Hepatocyte (in vitro differentiated cells): ENCODE data around the gene LDLRAD2.

Experiments used
- EZH2 ChIP-seq: fragments of 200-600 bp; sonication (generic); IDR thresholded peaks from 2 replicates; pipeline ENCODE4 v1.6.1; 2016; ENCODE audit warnings: antibody characterized with exemption, mild to moderate bottlenecking, borderline replicate concordance
- EZH2phosphoT487 ChIP-seq: fragments of 200-600 bp; sonication (generic); IDR thresholded peaks from one replicate; pipeline ENCODE4 v1.6.1; 2018; ENCODE audit warnings: antibody characterized with exemption, mild to moderate bottlenecking, low read depth, moderate library complexity; ENCODE audit not compliant: unreplicated experiment, severe bottlenecking
- TF ChIP-seq, protein P1 (sequence below): fragments of 200-600 bp; sonication (generic); IDR thresholded peaks from 2 replicates; pipeline ENCODE4 v1.5.1; 2016; ENCODE audit warnings: antibody characterized with exemption, mild to moderate bottlenecking; ENCODE audit not compliant: poor library complexity

DNA sequence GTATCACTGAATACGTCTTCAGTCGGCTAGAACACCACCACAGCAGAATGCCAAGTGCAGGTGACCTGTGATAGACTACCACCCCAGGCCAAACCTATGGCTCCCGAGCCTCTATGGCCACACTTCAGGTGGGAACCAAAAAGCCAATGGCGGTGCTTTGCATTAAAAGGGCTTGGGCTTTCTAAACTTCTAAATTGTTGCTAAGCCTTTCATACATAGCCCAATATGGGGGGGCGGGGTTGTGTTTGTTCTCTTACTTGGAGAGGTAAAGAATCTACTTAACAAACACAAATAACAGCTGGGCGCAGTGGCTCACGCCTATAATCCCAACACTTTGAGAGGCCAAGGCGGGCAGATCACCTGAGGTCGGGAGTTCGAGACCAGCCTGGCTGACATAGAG is 48.8 kb upstream of the LDLRAD2 start:
- TF ChIP-seq, protein P1, sequence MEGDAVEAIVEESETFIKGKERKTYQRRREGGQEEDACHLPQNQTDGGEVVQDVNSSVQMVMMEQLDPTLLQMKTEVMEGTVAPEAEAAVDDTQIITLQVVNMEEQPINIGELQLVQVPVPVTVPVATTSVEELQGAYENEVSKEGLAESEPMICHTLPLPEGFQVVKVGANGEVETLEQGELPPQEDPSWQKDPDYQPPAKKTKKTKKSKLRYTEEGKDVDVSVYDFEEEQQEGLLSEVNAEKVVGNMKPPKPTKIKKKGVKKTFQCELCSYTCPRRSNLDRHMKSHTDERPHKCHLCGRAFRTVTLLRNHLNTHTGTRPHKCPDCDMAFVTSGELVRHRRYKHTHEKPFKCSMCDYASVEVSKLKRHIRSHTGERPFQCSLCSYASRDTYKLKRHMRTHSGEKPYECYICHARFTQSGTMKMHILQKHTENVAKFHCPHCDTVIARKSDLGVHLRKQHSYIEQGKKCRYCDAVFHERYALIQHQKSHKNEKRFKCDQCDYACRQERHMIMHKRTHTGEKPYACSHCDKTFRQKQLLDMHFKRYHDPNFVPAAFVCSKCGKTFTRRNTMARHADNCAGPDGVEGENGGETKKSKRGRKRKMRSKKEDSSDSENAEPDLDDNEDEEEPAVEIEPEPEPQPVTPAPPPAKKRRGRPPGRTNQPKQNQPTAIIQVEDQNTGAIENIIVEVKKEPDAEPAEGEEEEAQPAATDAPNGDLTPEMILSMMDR, result no peak
- no peak for TF ChIP-seq EZH2
- no peak for TF ChIP-seq EZH2phosphoT487
